GM19468 (cell line): ENCODE measurements around the gene TTC3.
A peak's percentile ranks its signal among the peaks of the same experiment; 100 is the strongest.

Experiments used
- ATAC-seq: cut with Tn5 transposase; IDR thresholded peaks from one replicate; pipeline ENCODE4 v1.9.1; 2021; ENCODE audit warnings: mild to moderate bottlenecking, moderate library complexity, moderate number of reproducible peaks; ENCODE audit not compliant: unreplicated experiment; ENCODE audit errors: extremely low read depth

The TTC3 gene

DNA sequence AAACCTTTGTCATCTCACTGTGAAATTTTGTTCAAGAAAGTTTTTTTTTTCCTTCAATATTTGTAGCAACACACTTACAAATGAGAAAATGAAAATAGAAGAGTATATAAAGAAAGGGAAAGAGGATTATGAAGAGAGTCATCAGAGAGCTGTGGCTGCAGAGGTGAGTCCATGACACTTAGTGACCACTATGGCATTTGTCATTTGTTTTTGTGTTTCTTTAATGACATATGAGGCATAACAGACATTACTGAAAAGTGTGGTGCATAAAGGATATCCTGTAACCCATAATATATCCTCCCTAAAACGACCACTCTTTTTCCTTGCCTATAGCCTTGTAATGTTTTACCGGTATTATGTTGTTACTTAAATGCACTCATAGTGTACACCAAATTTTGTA, 113.9 kb downstream of the TTC3 start:
- ATAC-seq = no peak

DNA sequence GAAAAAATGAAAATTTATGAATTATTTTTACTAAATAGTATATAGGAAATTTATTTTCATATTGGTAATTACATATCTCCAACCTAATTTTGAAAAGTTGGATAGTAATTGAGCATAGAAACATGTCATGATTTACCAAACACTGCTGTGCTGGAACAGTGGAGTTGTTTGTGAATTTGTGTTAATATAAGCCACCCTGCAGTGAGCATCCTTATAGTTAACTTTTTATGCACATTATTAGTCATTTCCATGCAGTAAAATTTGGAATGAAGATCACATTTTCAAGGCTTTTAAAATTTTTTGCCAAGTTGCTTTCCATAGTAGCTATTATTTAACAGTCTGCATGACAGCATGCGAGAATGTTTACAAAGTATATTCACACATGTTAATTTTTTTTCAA, 115.8 kb downstream of the TTC3 start:
- no peak for ATAC-seq

DNA sequence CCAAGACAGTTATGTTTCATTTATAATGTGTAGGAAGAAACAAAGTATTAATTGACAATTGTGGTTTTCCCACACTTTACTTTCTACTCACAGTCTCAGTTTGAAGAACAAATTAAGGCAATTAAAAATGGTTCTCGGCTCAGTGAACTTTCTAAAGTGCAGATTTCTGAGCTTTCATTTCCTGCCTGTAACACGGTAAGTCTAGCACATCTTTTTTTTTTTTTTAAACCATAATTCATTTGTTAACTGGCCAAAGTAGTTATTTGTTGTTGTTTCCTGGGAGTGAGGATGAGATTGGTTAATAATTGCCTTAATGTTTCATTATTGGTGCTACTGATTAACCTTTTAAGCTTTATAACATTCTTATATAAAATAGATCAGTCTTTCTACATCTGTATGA, 119.0 kb downstream of the TTC3 start:
- ATAC-seq = no peak

DNA sequence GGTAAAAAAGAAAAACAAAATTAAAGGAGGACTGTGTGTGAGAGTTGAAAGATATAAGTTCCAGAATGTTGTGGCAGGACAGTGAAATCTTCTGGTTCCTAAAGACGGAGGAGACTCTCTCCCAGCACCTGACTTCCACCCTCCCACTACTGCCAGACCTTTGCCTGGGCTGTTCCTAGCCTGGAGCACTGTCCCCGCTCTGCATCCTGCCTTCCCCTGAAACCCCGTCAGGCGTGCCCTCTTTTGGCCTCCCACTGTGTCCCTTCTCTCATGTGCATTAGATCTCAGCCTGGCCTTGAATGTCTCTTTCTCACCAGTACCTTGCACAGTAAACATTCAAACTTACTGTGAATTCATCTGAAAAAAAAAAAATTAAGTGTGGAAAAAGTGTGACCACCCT, 120.0 kb downstream of the TTC3 start:
- no peak for ATAC-seq

DNA sequence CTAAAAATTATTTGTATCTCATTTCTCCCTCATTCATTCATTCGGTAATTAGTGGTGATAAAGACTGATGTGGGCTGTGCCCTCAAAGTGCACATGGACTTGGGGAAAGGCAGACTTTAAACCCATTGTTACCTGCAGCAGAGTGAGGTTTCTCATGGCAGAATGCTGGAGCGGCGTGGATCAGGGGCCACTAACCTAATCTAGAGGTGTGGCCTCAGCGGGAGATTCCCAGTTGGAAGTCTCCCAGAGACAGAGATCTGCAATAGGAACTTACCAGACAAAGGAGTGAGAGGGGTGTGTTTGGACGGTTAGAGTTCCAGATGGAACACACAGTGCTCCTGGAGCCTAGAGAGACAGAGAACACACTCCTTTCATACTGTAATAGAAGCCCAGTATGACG, 120.6 kb downstream of the TTC3 start:
- no peak for ATAC-seq

DNA sequence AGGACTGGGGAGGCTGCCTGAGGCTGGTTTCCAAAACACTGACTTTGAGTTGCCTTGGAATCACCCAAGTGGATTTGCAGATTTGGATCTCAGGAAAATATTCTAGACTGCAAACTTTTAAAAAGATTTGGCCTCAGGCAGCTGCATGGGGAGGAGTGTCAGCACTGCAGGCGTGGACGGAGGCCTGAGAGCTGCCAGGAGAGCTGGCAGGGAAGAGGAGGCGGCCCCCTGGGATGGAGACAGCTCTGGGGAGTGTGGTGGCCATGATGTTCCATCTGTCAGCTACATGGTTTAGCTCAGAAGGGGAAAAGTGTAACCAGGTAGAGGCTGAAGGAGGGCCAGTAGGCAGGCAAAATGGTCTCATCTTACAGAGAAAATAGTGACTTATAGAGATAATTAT, 122.0 kb downstream of the TTC3 start:
- no peak for ATAC-seq

DNA sequence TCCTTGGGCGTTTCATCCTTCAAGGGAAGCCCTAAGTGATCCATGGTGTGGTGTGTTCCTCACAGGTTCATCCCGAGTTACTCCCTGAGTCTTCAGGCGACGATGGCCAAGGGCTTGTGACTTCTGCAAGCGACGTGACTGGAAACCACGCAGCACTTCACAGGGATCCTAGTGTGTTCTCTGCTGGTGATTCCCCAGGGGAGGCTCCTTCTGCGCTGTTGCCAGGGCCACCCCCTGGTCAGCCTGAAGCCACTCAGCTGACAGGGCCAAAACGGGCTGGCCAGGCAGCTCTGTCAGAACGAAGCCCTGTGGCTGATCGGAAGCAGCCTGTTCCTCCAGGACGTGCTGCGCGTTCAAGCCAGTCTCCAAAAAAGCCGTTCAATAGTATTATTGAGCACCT, 122.6 kb downstream of the TTC3 start:
- ATAC-seq = no peak

DNA sequence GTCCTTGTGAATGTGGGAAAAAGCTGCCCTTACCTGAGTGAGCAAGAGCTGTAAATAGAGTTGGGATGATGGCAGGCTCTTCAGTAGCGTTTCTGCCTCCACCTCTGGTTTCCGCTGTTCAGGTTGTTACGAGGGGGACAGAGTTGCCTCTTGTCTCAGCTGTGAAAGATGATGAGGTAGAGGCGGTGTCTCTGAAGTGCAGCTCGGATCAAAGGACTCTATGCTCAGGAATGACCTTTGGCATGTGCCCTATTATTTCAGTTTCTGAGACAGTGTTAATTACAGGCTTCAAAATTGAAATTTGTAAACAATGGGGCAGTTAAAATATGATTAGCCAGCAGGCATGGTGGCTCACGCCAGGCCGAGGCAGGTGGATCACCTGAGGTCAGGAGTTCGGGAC, 123.8 kb downstream of the TTC3 start:
- ATAC-seq = no peak

DNA sequence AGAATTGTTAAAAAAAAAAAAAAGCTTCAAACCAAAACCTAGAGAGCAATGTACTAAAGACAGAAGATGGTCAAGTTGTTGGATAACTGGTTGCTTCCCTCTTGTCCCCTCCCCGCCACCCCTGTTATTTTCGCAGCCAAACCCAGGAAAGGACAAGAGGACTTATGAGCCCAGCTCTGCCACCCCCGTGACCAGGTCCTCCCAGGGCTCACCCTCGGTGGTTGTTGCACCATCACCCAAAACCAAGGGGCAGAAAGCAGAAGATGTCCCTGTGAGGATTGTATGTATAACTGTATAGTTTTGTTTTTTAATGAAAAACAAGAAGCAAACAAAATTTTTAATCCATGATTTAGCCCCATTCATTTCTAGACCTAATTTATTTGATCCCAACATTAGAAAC, 124.7 kb downstream of the TTC3 start:
- no peak for ATAC-seq

DNA sequence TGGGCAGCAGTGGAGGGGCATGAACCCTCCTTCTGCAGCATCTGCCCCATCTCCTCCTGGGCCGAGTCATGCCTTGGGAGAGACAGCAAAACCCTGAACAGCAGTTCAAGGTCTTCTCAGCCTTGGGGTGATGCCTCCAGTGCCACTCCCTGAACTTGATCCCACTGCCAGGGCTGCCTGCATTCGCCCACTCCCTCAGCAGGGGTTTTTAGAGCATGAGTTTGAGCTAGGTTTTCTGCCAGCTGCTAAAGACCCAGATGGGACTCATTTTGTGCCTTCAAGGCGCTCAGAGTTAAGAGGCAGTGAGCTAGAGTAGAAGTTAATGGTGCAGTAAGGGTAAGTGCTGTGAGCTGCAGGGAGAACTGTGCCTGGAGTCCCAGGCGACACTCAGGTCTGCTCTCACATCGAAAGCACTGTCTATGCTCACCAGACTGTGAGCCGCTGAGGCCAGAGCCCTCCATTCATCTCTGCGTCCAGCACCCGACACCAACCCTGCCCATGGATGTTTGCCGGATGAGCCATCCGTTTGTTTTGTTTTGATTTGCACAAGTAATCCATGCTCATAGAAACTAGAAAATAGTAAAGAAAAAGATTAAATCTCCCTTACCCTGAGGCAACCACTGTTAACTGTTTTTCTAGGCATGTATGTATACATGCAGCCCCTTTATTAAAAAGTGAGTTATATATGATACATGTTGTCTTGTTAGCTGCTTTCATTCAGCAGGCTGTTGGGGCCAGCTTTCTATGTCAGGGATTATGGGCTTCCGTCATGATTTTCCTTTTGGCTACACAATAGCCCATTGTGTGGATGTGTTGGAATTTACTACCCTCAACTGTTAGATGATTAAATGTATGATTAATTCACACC, 126.2 kb downstream of the TTC3 start:
- no peak for ATAC-seq

DNA sequence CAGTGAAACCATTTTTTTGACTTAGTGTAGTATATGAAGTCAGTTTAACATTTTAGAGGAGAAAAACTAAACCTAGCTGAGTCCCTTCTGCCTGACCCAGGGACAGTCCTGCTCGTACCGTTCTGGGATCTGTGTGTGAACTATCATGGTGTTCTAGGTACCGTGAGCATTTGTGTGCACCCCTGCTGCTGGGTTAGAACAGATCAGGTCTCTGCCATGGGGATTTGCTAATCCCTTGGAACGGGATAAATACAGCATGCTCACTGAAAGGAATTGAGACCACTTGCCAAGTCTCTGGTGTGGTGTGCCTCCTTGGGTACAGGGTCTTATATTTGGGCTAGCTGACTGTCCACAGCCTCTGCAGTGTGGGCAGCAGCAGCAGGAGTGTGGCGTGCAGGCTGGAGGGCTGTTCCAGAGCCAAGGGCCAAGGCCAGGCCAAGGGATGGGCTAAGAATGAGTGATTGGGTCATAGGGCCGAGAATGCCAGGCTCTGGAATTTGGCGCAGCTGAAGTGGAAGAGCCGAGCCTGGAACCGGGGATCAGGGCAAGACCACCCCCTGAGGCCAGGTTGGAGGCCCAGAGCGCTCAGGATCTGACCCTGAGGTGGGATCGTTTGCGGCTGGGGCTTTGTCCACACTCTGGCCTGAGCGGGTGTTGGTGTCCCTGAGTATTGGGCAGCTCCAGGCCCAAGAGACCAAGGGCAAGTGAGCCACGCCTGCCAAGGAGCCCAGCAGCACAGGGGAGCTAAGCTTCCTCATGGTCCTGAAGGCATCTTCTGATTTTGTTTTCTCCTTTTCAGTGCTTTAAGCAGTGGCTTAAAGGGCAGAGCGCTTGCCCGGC, 127.8 kb downstream of the TTC3 start:
- ATAC-seq = no peak

DNA sequence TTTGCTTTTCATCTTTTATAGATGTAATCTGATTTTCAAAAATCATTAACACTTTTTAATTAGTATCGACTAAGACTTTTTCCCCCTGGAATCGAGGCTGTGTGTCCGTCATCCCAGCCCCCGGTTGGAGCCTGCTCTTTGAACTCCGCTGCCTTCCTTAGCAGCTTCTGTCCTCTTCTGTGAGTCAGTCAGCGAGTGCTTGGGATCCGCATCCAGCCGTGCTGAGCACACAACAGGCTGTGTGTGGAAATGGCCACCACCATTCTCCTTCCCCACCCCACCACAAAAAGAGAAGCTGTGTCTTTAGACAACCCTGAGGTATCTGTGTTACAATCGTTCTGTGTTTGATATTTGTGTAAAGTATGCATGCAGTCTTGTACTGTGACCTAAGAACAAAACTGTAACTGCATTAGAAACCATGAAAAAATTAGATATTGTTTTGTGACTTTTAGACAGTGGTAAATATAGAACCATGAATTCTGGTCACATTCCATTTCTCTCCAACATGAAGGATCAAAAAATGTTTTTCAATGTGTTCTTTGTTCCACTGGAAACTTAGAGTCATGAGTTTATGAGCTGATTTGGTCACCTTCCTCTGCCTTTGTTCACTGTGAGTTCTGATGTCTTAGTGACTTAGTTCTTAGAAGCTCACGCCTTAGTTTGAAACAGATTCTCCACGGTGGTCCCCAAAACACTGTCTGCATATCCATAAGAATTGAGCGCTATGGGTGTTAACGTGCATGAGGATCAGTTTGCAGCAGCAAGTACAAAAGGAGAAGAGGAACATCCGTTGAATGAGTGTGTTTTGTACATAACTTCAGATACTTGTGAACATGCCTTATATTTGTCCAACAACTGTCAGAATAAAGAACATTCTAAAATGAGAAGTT, 129.4 kb downstream of the TTC3 start:
- no peak for ATAC-seq

DNA sequence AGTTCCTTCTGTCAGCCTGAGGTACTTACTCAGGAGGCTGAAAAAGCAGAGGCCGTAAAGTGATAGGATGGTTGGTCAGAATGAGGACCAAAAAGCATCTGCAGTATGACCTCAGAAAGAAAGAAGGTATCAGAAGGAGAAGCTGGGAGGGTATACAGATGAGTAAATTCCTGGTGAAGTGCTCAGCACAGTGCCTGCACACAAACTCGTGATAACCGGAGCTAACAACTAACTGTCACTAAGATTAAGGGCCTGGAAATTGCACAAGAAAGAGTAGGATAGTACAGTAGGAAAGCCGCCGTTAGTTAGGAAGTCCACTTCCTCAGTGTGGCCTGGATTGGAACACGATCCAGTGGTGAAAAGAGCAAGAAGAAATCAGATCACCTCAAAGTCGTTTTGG, 131.5 kb downstream of the TTC3 start:
- no peak for ATAC-seq

DNA sequence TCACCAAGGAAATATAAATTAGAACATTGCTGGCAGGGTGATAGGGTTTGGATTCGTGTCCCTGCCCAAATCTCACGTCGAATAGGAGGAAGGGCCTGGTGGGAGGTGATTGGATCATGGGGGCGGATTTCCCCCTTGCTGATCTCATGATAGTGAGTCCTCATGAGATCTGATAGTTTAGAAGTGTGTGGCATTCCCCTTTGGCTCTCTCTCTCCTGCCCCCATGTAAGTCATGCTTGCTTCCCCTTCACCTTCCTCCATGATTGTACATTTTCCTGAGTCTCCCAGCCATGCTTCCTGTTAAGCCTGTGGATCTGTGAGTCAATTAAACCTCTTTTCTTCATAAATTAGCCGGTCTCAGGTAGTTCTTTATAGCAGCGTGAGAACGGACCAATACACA, 133.4 kb downstream of the TTC3 start:
- ATAC-seq = no peak

DNA sequence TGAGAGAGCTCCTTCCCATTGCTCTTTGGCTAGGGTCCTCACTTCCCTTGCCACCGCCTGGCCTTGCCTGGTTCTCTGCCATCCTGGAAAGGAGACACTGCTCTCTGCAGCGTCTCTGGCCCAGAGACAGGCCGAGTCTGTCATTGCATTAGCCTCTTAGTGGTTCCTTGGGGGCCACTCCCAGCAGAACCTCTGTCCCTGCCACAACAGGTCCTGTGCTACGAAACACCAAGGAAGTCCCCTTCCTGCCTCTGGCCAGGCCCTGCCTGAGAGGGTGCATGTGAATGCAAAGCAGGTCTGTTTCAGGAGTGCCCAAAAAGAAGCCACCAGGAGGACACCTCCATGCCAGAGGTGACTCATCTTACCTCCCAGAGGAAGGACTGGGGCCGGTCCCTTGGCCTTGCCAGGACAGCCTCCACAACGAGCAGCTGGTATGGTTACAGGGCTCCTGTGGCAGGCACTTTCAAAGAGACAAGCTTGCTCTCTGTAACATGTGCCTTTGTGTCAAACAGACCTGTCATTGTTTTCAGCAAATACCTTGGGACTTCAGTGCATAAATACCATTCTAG, 134.5 kb downstream of the TTC3 start:
- ATAC-seq = no peak

DNA sequence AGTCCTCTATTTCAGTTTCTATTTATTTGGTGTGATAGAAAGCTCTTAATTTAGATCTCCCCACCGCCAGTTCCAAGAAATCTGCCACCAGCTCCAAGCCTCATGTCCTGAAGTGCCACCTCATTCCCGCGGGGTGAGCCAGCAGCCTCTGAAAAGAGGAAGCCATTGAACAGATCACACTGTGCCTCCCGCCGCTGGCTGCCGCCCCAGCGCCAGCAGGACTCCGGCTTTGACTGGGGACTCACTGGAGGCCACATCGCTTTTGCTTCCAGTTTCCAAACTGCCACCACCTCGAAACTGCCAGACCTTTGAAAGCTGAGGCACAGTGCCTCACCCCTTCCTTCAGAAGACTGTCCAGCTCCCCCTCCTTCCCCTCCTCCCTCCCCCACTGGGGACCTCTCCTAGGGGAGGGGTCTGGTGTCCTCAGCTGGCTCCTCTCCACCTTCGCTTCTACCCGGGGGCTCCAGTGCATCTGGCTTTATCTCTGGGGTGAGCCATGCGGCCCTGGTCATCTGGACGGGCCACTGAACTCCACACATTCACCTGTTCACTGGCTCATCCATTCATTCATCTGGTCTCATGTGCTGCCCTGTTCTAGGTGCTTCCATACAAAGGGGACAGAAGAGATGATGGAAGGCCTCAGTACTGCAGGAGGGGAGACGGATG, 135.1 kb downstream of the TTC3 start:
- peak; percentile 26 for ATAC-seq

DNA sequence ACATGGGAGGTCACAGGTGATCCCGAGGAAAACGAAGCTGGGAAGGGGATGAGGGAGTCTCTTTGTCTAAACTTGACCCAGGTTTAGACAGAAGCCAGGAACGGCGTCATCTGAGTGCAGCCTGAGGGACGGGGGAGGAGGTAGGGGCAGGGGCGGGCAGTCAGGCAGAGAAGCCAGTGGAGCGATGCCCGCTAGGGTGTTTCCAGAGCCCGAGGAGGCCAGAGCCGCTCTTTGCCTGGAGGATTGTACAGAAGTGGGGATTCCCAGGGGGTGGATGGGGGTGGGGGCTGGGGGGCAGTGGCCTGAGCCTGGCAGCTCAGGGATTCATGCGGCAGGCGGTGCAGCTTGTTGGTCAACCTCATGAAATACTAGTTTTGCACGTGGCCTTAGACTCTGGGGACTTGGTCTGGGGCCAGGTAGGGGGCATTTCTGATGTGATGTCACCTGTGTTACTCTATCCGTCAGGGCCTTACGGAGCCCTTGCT, 135.7 kb downstream of the TTC3 start:
- ATAC-seq = no peak

DNA sequence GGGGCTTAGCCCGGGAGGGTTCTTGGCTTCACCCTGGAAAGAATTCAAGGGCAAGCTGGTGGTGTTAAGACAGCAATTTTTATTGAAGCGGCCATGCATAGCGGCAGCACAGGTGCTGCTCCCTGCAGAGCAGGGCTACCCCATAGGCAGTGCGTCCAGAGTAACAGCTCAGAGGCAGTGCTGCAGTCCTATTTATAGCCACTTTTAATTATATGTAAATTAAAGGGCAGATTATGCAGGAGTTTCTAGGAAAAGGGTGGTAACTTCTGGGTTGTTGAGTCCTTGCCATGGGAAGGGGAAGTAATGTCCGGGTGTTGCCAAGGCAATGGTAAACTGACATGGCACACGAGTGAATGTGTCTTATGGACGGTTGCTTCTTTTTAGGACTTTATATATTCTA, 137.1 kb downstream of the TTC3 start:
- no peak for ATAC-seq

DNA sequence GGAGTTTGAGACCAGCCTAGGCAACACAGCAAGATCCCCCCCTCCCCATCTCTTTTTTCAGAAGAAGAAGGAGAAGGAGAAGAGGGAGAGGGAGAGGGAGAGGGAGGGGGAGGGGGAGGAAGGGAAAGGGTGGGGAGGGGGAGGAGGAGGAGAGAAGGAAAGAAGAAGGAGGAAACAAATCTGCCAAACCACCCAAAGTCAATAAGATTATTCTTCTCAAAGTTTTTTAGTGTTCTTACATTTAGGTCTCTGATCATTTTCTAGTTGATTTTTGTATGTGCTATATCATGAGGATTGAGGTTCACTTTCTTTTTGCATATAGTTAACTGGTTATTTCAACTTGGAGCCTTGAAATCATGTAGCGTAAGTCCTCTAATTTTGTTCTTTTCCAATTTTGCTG, 137.7 kb downstream of the TTC3 start:
- no peak for ATAC-seq

DNA sequence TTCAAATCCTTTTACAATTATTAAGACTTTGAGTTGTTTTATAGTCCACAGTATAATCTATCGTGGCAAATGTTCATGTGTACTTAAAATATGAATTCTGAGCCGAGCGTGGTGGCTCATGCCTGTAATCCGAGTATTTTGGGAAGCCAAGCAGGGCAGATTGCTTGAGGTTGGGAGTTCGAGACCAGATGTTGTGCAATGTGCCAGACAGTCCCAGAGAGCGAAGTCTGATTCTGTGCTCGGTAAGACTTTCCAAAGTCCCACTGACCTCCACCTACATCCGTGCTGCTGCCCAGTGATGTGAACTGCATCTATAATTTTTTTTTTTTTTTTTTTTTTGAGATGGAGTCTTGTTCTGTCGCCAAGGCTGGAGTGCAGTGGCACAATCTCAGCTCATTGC, 141.9 kb downstream of the TTC3 start:
- ATAC-seq = no peak
